K562 (cell line): ENCODE results near the gene RAB3C. TPM values are rescaled to one million over a fixed set of nuclear protein-coding genes. Genes with fewer than 3 reads are reported as not detected.

Experiments
- CBX8 ChIP-seq: fragments of 200-600 bp; sonication (generic); IDR thresholded peaks from 2 replicates; pipeline ENCODE4 v1.6.1; 2012; ENCODE audit warnings: borderline replicate concordance, mixed run types, low read depth, mild to moderate bottlenecking, moderate library complexity, mixed read lengths, low read length, control low read depth, inconsistent platforms; ENCODE audit not compliant: poor library complexity, severe bottlenecking; ENCODE audit errors: extremely low read depth
- CHCHD3 ChIP-seq: fragments of 250-450 bp; sonication (Bioruptor Pico); IDR thresholded peaks from 2 replicates; pipeline ENCODE4 v2.1.2; 2022; ENCODE audit warnings: mild to moderate bottlenecking
- CHD1 ChIP-seq: fragments of 200-600 bp; sonication (generic); IDR thresholded peaks from one replicate; pipeline ENCODE4 v1.6.1; 2012; ENCODE audit warnings: mild to moderate bottlenecking, moderate library complexity, low read length, inconsistent platforms
- LEF1 ChIP-seq: fragments of 450-650 bp; IDR thresholded peaks from 2 replicates; pipeline ENCODE4 v1.6.1; 2016; ENCODE audit warnings: mild to moderate bottlenecking
- PBX2 ChIP-seq, 2 experiments: IDR thresholded peaks in 1 of 2; conservative IDR thresholded peaks in 1 of 2; 2 replicates each; pipeline ENCODE4 v1.6.1; 2016; ENCODE audit warnings: low read depth in 2 of 2, mild to moderate bottlenecking in 1 of 2, missing compliant biosample characterization in 1 of 2, missing genetic modification characterization in 1 of 2, moderate library complexity in 1 of 2
- ZNF699 ChIP-seq: fragments of 250-450 bp; sonication (Bioruptor Pico); IDR thresholded peaks from 2 replicates; pipeline ENCODE4 v1.8.0; 2021; ENCODE audit warnings: mild to moderate bottlenecking, moderate library complexity; ENCODE audit not compliant: insufficient replicate concordance
- polyA plus RNA-seq, 8 experiments: library from polyadenylated mRNA; depleted of rRNA in 4 of 8; stranded (reverse) in 5 of 8; unstranded in 3 of 8; fragments of >200 nt; fragmentation: Nextera tagmentation in 2 of 8; fragmentation: Illumina TruSeq in 1 of 8; extraction: Ambion mirVana in 2 of 8; extraction: Trizol in 1 of 8; gene quantifications; 2 replicates each; pipeline versions ENCODE4 v1.2.1 to v1.2.3, GENCODE V29; 2011 to 2014; ENCODE audit warnings: inconsistent platforms in 1 of 8, missing spikeins in 1 of 8
- total RNA-seq, 7 experiments: library from RNA; depleted of rRNA in 6 of 7; stranded (reverse); fragments of >200 nt in 6 of 7; fragmentation: Illumina TruSeq in 2 of 7; extraction: Trizol in 2 of 7; gene quantifications; 2 replicates each; pipeline versions ENCODE4 v1.2.1 to v1.2.3, GENCODE V29; 2011 to 2021; ENCODE audit warnings: low replicate concordance in 1 of 7
- TF ChIP-seq, protein P1 (sequence below), 2 experiments: IDR thresholded peaks; 2 replicates each; pipeline ENCODE4 v1.6.1; 2012; ENCODE audit warnings: improper control_type of control experiment in 2 of 2, low read depth in 2 of 2, low read length in 2 of 2, borderline replicate concordance in 1 of 2

The RAB3C gene
- total and polyA plus RNA-seq, 9 of the 15 experiments (the other 6 are each of a cell fraction or from before 2014, with no cell fraction given) = not detected

DNA sequence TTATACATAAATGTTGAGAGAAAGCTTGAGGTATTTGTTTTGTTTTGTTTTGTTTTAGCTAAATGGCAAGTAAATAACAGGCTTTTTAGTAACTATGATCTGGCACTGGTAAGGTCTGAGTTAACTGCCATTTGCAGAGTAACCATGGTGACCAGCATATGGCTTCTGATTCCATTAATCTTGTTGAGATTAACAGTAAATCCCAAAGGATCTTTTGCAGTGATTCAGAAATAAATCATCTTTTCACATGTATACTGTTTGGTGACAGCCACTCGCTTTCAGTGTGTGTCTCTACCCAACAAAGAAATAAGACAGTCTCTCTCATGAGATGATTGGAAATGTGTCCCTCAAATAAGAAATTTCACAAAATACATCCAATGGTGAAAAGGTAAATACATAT is 235.6 kb downstream of the RAB3C start (continued):
- TF ChIP-seq PBX2 (CRISPR knock-in tag; IDR thresholded peaks at IDR 0.05; ENCODE audit: low read depth) (no peak), PBX2 (tag; conservative IDR thresholded peaks at IDR 0.05; ENCODE audit: low read depth) (no peak), CHCHD3 (CRISPR knock-in tag) (no peak), CBX8 (no peak), ZNF699 (CRISPR knock-in tag) (no peak), LEF1 (no peak), CHD1 (no peak)
- TF ChIP-seq, protein P1, sequence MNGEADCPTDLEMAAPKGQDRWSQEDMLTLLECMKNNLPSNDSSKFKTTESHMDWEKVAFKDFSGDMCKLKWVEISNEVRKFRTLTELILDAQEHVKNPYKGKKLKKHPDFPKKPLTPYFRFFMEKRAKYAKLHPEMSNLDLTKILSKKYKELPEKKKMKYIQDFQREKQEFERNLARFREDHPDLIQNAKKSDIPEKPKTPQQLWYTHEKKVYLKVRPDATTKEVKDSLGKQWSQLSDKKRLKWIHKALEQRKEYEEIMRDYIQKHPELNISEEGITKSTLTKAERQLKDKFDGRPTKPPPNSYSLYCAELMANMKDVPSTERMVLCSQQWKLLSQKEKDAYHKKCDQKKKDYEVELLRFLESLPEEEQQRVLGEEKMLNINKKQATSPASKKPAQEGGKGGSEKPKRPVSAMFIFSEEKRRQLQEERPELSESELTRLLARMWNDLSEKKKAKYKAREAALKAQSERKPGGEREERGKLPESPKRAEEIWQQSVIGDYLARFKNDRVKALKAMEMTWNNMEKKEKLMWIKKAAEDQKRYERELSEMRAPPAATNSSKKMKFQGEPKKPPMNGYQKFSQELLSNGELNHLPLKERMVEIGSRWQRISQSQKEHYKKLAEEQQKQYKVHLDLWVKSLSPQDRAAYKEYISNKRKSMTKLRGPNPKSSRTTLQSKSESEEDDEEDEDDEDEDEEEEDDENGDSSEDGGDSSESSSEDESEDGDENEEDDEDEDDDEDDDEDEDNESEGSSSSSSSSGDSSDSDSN (IDR thresholded peaks at IDR 0.05; ENCODE audit: borderline replicate concordance in 1 of 2, low read depth in 2 of 2, low read length in 2 of 2) = no peak
